MV-4-11 (cell line): ENCODE results near the gene TP53I13.
"Not testable (repeated sequence)": the region's sequence is repeated elsewhere in the genome, so short reads cannot be mapped to it uniquely, and the experiment has no call there.

Experiments
- DNase-seq: peaks from one replicate; lab custom pipeline; 2025; lab: John Stamatoyannopoulos, UW

TP53I13 gene

GRCh38 chr17:29568331-29569244, at the start of gene TP53I13:
Gene TP53I13 (plus strand): TSS chr17:29568701. CDS start chr17:29568759, 58 bp downstream.
- peak; percentile 77 for DNase-seq

GRCh38 chr17:29524692-29525091, 43.8 kb upstream of the TP53I13 start:
- no peak for DNase-seq

GRCh38 chr17:29526322-29526721, 42.2 kb upstream of the TP53I13 start:
- DNase-seq, result no peak

- DNase-seq, result no peak
These were observed 34.5 kb upstream of the TP53I13 start for GRCh38 chr17:29533976-29534375.

GRCh38 chr17:29544066-29544465, 24.4 kb upstream of the TP53I13 start:
- DNase-seq, result no peak

GRCh38 chr17:29546085-29546484, 22.4 kb upstream of the TP53I13 start:
- DNase-seq, result no peak

- DNase-seq, result peak; percentile 18
These were observed 21.7 kb upstream of the TP53I13 start for GRCh38 chr17:29546830-29547229.

- DNase-seq, result peak; percentile 14
These were observed 19.2 kb upstream of the TP53I13 start for GRCh38 chr17:29549177-29549923.

GRCh38 chr17:29555840-29556239, 12.7 kb upstream of the TP53I13 start:
- no peak for DNase-seq

GRCh38 chr17:29557085-29557738, 11.3 kb upstream of the TP53I13 start:
- DNase-seq, result no peak

GRCh38 chr17:29557739-29558116, 10.8 kb upstream of the TP53I13 start:
- peak; percentile 11 for DNase-seq

GRCh38 chr17:29558139-29558538, 10.4 kb upstream of the TP53I13 start:
- DNase-seq, result not testable (repeated sequence)

GRCh38 chr17:29559640-29560039, 8.9 kb upstream of the TP53I13 start:
- no peak for DNase-seq

- peak; percentile 99 for DNase-seq
These were observed 8.2 kb upstream of the TP53I13 start for GRCh38 chr17:29560316-29560715.

- DNase-seq, result peak; percentile 77
These were observed 6.7 kb upstream of the TP53I13 start for GRCh38 chr17:29561554-29562517.

- DNase-seq, result peak; percentile 49
These were observed 5.9 kb upstream of the TP53I13 start for GRCh38 chr17:29562615-29563014.

- DNase-seq, result peak; percentile 39
These were observed 4.7 kb upstream of the TP53I13 start for GRCh38 chr17:29563816-29564215.

- peak; percentile 19 for DNase-seq
These were observed 2.6 kb upstream of the TP53I13 start for GRCh38 chr17:29565643-29566472.

- DNase-seq, result no peak
These were observed 1.8 kb upstream of the TP53I13 start, which contains the start of gene ABHD15 for GRCh38 chr17:29566473-29567303. Gene ABHD15 (minus strand): TSS chr17:29567037. CDS start chr17:29566966, 71 bp downstream.

- no peak for DNase-seq
These were observed 1.3 kb upstream of the TP53I13 start for GRCh38 chr17:29567304-29567553.
